ENCODE measurements around the gene PIEZO1.

DNA sequence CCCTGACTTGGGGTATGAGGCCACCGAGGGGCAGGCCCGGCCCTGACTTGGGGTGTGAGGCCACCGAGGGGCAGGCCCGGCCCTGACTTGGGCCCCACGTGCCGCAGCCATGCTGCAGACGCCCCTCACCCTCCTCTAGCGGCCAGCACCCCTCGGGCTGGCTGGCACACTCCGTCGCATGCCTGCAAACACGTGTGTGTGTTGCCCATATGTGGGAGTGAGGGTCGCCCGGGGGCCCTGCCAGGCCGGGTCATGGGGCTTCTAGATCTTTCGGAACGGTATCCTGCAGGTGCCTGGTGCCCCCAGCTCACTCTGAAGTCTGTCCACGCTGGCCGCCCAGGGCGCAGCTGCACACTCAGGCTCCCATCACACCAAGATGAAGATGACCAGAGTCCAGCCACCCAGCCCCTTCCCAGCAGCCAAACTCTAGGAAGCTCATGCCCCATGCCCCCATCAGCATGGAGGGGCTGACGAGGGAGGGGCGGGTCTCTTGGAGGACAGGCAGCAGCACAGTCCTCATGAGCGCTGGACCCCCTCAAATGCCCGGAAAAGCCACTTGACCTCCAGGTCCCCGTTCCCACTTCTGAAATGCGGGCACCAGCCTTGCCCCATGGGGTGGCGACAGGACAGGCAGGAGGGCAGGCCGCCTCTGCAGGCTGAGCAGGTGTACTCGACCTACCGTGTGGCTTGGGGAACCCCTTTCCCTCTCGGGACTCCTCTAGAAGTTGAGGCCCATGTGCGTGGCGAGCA is 44.9 kb downstream of the PIEZO1 start:
- no peak for TF ChIP-seq POLR2AphosphoS5 (IDR thresholded peaks at IDR 0.05)
- TF ChIP-seq, protein P1, sequence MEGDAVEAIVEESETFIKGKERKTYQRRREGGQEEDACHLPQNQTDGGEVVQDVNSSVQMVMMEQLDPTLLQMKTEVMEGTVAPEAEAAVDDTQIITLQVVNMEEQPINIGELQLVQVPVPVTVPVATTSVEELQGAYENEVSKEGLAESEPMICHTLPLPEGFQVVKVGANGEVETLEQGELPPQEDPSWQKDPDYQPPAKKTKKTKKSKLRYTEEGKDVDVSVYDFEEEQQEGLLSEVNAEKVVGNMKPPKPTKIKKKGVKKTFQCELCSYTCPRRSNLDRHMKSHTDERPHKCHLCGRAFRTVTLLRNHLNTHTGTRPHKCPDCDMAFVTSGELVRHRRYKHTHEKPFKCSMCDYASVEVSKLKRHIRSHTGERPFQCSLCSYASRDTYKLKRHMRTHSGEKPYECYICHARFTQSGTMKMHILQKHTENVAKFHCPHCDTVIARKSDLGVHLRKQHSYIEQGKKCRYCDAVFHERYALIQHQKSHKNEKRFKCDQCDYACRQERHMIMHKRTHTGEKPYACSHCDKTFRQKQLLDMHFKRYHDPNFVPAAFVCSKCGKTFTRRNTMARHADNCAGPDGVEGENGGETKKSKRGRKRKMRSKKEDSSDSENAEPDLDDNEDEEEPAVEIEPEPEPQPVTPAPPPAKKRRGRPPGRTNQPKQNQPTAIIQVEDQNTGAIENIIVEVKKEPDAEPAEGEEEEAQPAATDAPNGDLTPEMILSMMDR (IDR thresholded peaks at IDR 0.05) = no peak
- TF ChIP-seq POLR2A (IDR thresholded peaks at IDR 0.05) = no peak
